ENCODE measurements around the gene TRIM49C. TPM values are rescaled to one million over a fixed set of nuclear protein-coding genes. Genes with fewer than 3 reads are reported as not detected.

Gene TRIM49C
- not detected in 2 replicates for total RNA-seq

GRCh38 chr11:90030806-90031205 lies at the start of gene TRIM49C:
TSS of gene TRIM49C (plus strand) at chr11:90031106. CDS start at chr11:90035212, 4,106 bp downstream.

GRCh38 chr11:90085650-90086049 lies 54.7 kb downstream of the TRIM49C start, which contains the start of gene UBTFL1:
TSS of gene UBTFL1 (plus strand) at chr11:90085950. CDS start at chr11:90085950, 0 bp downstream.

Other genes starting within 250 kb of the TRIM49C start
- not detected in 2 replicates for gene TRIM49, start 222.5 kb upstream of the TRIM49C start, total RNA-seq
- not detected in 2 replicates for gene TRIM64B, start 152.6 kb upstream of the TRIM49C start, total RNA-seq
- gene TRIM49D1, start 108.9 kb upstream of the TRIM49C start, total RNA-seq, result not detected in 2 replicates
- not detected in 2 replicates for gene TRIM49D2, start 107.0 kb upstream of the TRIM49C start, total RNA-seq
- not detected in 2 replicates for gene TRIM64, start 65.1 kb upstream of the TRIM49C start, total RNA-seq
- gene UBTFL1, start 54.8 kb downstream of the TRIM49C start, total RNA-seq, result not detected in 2 replicates
- gene NAALAD2, start 103.6 kb downstream of the TRIM49C start, total RNA-seq, result not detected in 2 replicates
- 21.5 and 27.5 TPM in 2 replicates for gene CHORDC1, start 191.9 kb downstream of the TRIM49C start, total RNA-seq